Astrocyte (in vitro differentiated cells and primary cell): ENCODE measurements around the gene UBL7.

ENCODE experiments used
- CTCF ChIP-seq: IDR thresholded peaks from 2 replicates; pipeline ENCODE4 v1.5.1; 2011; ENCODE audit warnings: low read depth, mild to moderate bottlenecking, inconsistent platforms, low read length, moderate library complexity; ENCODE audit not compliant: insufficient read depth
- EZH2 ChIP-seq: IDR thresholded peaks from 2 replicates; pipeline ENCODE4 v1.6.1; 2012; ENCODE audit warnings: mild to moderate bottlenecking, low read length, inconsistent platforms; ENCODE audit not compliant: insufficient read depth

- TF ChIP-seq CTCF (no peak), EZH2 (no peak)
These were observed 9.9 kb upstream of the UBL7 start for GRCh38 chr15:74470631-74471395.
